ENCODE data around the gene FADS1. TPM values are rescaled to one million over a fixed set of nuclear protein-coding genes. Genes with fewer than 3 reads are reported as not detected.

FADS1 gene
- total RNA-seq, 4 donors from 2014 or later = 15.8 to 115 (median 29.4) TPM

GRCh38 chr11:61841636-61842527, 25.1 kb upstream of the FADS1 start:
- TF ChIP-seq CTCF (IDR thresholded peaks at IDR 0.05; ENCODE audit: low read depth) = no peak

- TF ChIP-seq CTCF (IDR thresholded peaks at IDR 0.05; ENCODE audit: low read depth) = no peak
Observed at GRCh38 chr11:61840371-61840770, 23.6 kb upstream of the FADS1 start.

GRCh38 chr11:61839742-61840141, 22.9 kb upstream of the FADS1 start:
- no peak for TF ChIP-seq CTCF (IDR thresholded peaks at IDR 0.05; ENCODE audit: low read depth)

- no peak for TF ChIP-seq CTCF (IDR thresholded peaks at IDR 0.05; ENCODE audit: low read depth)
Observed at GRCh38 chr11:61838921-61839320, 22.1 kb upstream of the FADS1 start.

- no peak for TF ChIP-seq CTCF (IDR thresholded peaks at IDR 0.05; ENCODE audit: low read depth)
Observed at GRCh38 chr11:61838501-61838900, 21.7 kb upstream of the FADS1 start.

- no peak for TF ChIP-seq CTCF (IDR thresholded peaks at IDR 0.05; ENCODE audit: low read depth)
Observed at GRCh38 chr11:61837411-61838005, 20.7 kb upstream of the FADS1 start.

GRCh38 chr11:61836193-61836592, 19.4 kb upstream of the FADS1 start:
- TF ChIP-seq CTCF (IDR thresholded peaks at IDR 0.05; ENCODE audit: low read depth) = no peak

Data from subcutaneous adipose tissue (tissue), 4 donors.